ENCODE results near the gene STRN4.

Gene STRN4

GRCh38 chr19:46727757-46728156, 18.5 kb downstream of the STRN4 start:
- Histone ChIP-seq H3K27me3 (ENCODE audit: control insufficient read depth in 5 of 5, insufficient read depth in 4 of 5, low read length in 5 of 5) (no peaks in the 10 kb centered on the region), H3K36me3 (ENCODE audit: control insufficient read depth in 5 of 5, insufficient read depth in 5 of 5, low read length in 5 of 5) (peaks cover 0 to 99% (median 92%) of the 10 kb centered on the region in 5 donors), H3K4me3 (ENCODE audit: low read depth in 1 of 5, low read length in 5 of 5) (peak overlapping the region in 3 of 5 donors; percentile 25 to 41 (median 38)), H3K9me3 (ENCODE audit: control insufficient read depth in 5 of 5, low read length in 5 of 5) (no peaks in the 10 kb centered on the region), H3K27ac (ENCODE audit: low read depth, low read length) (peak overlapping the region; percentile 65), H3K4me1 (ENCODE audit: control insufficient read depth in 5 of 5, insufficient read depth in 5 of 5, low read length in 5 of 5) (peaks cover 2 to 80% (median 38%) of the 10 kb centered on the region in 5 donors), H3K9ac (ENCODE audit: low read length in 5 of 5) (peak overlapping the region in 1 of 5 donors; percentile 33)

GRCh38 chr19:46726971-46727501, 19.2 kb downstream of the STRN4 start:
- no peaks in the 10 kb centered on the region for H3K9me3 ChIP-seq (ENCODE audit: control insufficient read depth in 5 of 5, low read length in 5 of 5)
- H3K4me1 ChIP-seq (ENCODE audit: control insufficient read depth in 5 of 5, insufficient read depth in 5 of 5, low read length in 5 of 5) = peaks cover 2 to 80% (median 37%) of the 10 kb centered on the region in 5 donors
- H3K9ac ChIP-seq (ENCODE audit: low read length in 5 of 5) = peak overlapping the region in 1 of 5 donors; percentile 5
- H3K4me3 ChIP-seq (ENCODE audit: low read depth in 1 of 5, low read length in 5 of 5) = peak overlapping the region in 2 of 5 donors; percentile 38 to 41
- H3K36me3 ChIP-seq (ENCODE audit: control insufficient read depth in 5 of 5, insufficient read depth in 5 of 5, low read length in 5 of 5) = peaks cover 0 to 99% (median 92%) of the 10 kb centered on the region in 5 donors
- peak overlapping the region; percentile 65 for H3K27ac ChIP-seq (ENCODE audit: low read depth, low read length)
- H3K27me3 ChIP-seq (ENCODE audit: control insufficient read depth in 5 of 5, insufficient read depth in 4 of 5, low read length in 5 of 5) = no peaks in the 10 kb centered on the region

- Histone ChIP-seq H3K9me3 (ENCODE audit: control insufficient read depth in 5 of 5, low read length in 5 of 5) (no peaks in the 10 kb centered on the region), H3K4me1 (ENCODE audit: control insufficient read depth in 5 of 5, insufficient read depth in 5 of 5, low read length in 5 of 5) (peaks cover 2 to 83% (median 37%) of the 10 kb centered on the region in 5 donors), H3K27ac (ENCODE audit: low read depth, low read length) (peak overlapping the region; percentile 65), H3K27me3 (ENCODE audit: control insufficient read depth in 5 of 5, insufficient read depth in 4 of 5, low read length in 5 of 5) (no peaks in the 10 kb centered on the region), H3K9ac (ENCODE audit: low read length in 5 of 5) (peak overlapping the region in 1 of 5 donors; percentile 5), H3K36me3 (ENCODE audit: control insufficient read depth in 5 of 5, insufficient read depth in 5 of 5, low read length in 5 of 5) (peaks cover 0 to 99% (median 93%) of the 10 kb centered on the region in 5 donors), H3K4me3 (ENCODE audit: low read depth in 1 of 5, low read length in 5 of 5) (peak overlapping the region in 3 of 5 donors; percentile 27 to 41 (median 38))
These were observed 19.7 kb downstream of the STRN4 start for GRCh38 chr19:46726551-46726950.

- Histone ChIP-seq H3K27me3 (ENCODE audit: control insufficient read depth in 5 of 5, insufficient read depth in 4 of 5, low read length in 5 of 5) (no peaks in the 10 kb centered on the region), H3K9ac (ENCODE audit: low read length in 5 of 5) (no peak overlapping the region), H3K36me3 (ENCODE audit: control insufficient read depth in 5 of 5, insufficient read depth in 5 of 5, low read length in 5 of 5) (peaks cover 0 to 99% (median 92%) of the 10 kb centered on the region in 5 donors), H3K9me3 (ENCODE audit: control insufficient read depth in 5 of 5, low read length in 5 of 5) (no peaks in the 10 kb centered on the region), H3K27ac (ENCODE audit: low read depth, low read length) (peak overlapping the region; percentile 65), H3K4me3 (ENCODE audit: low read depth in 1 of 5, low read length in 5 of 5) (peak overlapping the region in 2 of 5 donors; percentile 1 to 27), H3K4me1 (ENCODE audit: control insufficient read depth in 5 of 5, insufficient read depth in 5 of 5, low read length in 5 of 5) (peaks cover 2 to 85% (median 39%) of the 10 kb centered on the region in 5 donors)
These were observed 20.3 kb downstream of the STRN4 start for GRCh38 chr19:46725859-46726393.

GRCh38 chr19:46725036-46725820, 21.0 kb downstream of the STRN4 start:
- H3K9ac ChIP-seq (ENCODE audit: low read length in 5 of 5) = no peak overlapping the region
- H3K4me1 ChIP-seq (ENCODE audit: control insufficient read depth in 5 of 5, insufficient read depth in 5 of 5, low read length in 5 of 5) = peaks cover 2 to 84% (median 41%) of the 10 kb centered on the region in 5 donors
- no peaks in the 10 kb centered on the region for H3K27me3 ChIP-seq (ENCODE audit: control insufficient read depth in 5 of 5, insufficient read depth in 4 of 5, low read length in 5 of 5)
- peaks cover 0 to 99% (median 93%) of the 10 kb centered on the region in 5 donors for H3K36me3 ChIP-seq (ENCODE audit: control insufficient read depth in 5 of 5, insufficient read depth in 5 of 5, low read length in 5 of 5)
- H3K9me3 ChIP-seq (ENCODE audit: control insufficient read depth in 5 of 5, low read length in 5 of 5) = no peaks in the 10 kb centered on the region
- no peak overlapping the region for H3K27ac ChIP-seq (ENCODE audit: low read depth, low read length)
- H3K4me3 ChIP-seq (ENCODE audit: low read depth in 1 of 5, low read length in 5 of 5) = peak overlapping the region in 2 of 5 donors; percentile 1 to 27

GRCh38 chr19:46724468-46724867, 21.8 kb downstream of the STRN4 start:
- H3K27ac ChIP-seq (ENCODE audit: low read depth, low read length) = no peak overlapping the region
- peaks cover 2 to 90% (median 49%) of the 10 kb centered on the region in 5 donors for H3K4me1 ChIP-seq (ENCODE audit: control insufficient read depth in 5 of 5, insufficient read depth in 5 of 5, low read length in 5 of 5)
- no peak overlapping the region for H3K9ac ChIP-seq (ENCODE audit: low read length in 5 of 5)
- H3K36me3 ChIP-seq (ENCODE audit: control insufficient read depth in 5 of 5, insufficient read depth in 5 of 5, low read length in 5 of 5) = peaks cover 0 to 99% (median 89%) of the 10 kb centered on the region in 5 donors
- H3K9me3 ChIP-seq (ENCODE audit: control insufficient read depth in 5 of 5, low read length in 5 of 5) = no peaks in the 10 kb centered on the region
- no peak overlapping the region for H3K4me3 ChIP-seq (ENCODE audit: low read depth in 1 of 5, low read length in 5 of 5)
- H3K27me3 ChIP-seq (ENCODE audit: control insufficient read depth in 5 of 5, insufficient read depth in 4 of 5, low read length in 5 of 5) = no peaks in the 10 kb centered on the region

- no peaks in the 10 kb centered on the region for H3K9me3 ChIP-seq (ENCODE audit: control insufficient read depth in 5 of 5, low read length in 5 of 5)
- no peak overlapping the region for H3K27ac ChIP-seq (ENCODE audit: low read depth, low read length)
- H3K27me3 ChIP-seq (ENCODE audit: control insufficient read depth in 5 of 5, insufficient read depth in 4 of 5, low read length in 5 of 5) = no peaks in the 10 kb centered on the region
- no peak overlapping the region for H3K4me3 ChIP-seq (ENCODE audit: low read depth in 1 of 5, low read length in 5 of 5)
- H3K4me1 ChIP-seq (ENCODE audit: control insufficient read depth in 5 of 5, insufficient read depth in 5 of 5, low read length in 5 of 5) = peaks cover 0 to 92% (median 55%) of the 10 kb centered on the region in 5 donors
- H3K36me3 ChIP-seq (ENCODE audit: control insufficient read depth in 5 of 5, insufficient read depth in 5 of 5, low read length in 5 of 5) = peaks cover 0 to 95% (median 83%) of the 10 kb centered on the region in 5 donors
- H3K9ac ChIP-seq (ENCODE audit: low read length in 5 of 5) = no peak overlapping the region
These were observed 22.8 kb downstream of the STRN4 start for GRCh38 chr19:46723471-46723870.

GRCh38 chr19:46723023-46723461, 23.2 kb downstream of the STRN4 start:
- Histone ChIP-seq H3K9me3 (ENCODE audit: control insufficient read depth in 5 of 5, low read length in 5 of 5) (no peaks in the 10 kb centered on the region), H3K4me3 (ENCODE audit: low read depth in 1 of 5, low read length in 5 of 5) (no peak overlapping the region), H3K27ac (ENCODE audit: low read depth, low read length) (peak overlapping the region; percentile 10), H3K9ac (ENCODE audit: low read length in 5 of 5) (no peak overlapping the region), H3K36me3 (ENCODE audit: control insufficient read depth in 5 of 5, insufficient read depth in 5 of 5, low read length in 5 of 5) (peaks cover 0 to 93% (median 80%) of the 10 kb centered on the region in 5 donors), H3K27me3 (ENCODE audit: control insufficient read depth in 5 of 5, insufficient read depth in 4 of 5, low read length in 5 of 5) (no peaks in the 10 kb centered on the region), H3K4me1 (ENCODE audit: control insufficient read depth in 5 of 5, insufficient read depth in 5 of 5, low read length in 5 of 5) (peaks cover 0 to 93% (median 59%) of the 10 kb centered on the region in 5 donors)

GRCh38 chr19:46722421-46723022, 23.7 kb downstream of the STRN4 start:
- H3K9me3 ChIP-seq (ENCODE audit: control insufficient read depth in 5 of 5, low read length in 5 of 5) = no peaks in the 10 kb centered on the region
- H3K4me3 ChIP-seq (ENCODE audit: low read depth in 1 of 5, low read length in 5 of 5) = no peak overlapping the region
- peak overlapping the region; percentile 10 for H3K27ac ChIP-seq (ENCODE audit: low read depth, low read length)
- H3K9ac ChIP-seq (ENCODE audit: low read length in 5 of 5) = no peak overlapping the region
- H3K4me1 ChIP-seq (ENCODE audit: control insufficient read depth in 5 of 5, insufficient read depth in 5 of 5, low read length in 5 of 5) = peaks cover 4 to 93% (median 64%) of the 10 kb centered on the region in 5 donors
- peaks cover 0 to 87% (median 78%) of the 10 kb centered on the region in 5 donors for H3K36me3 ChIP-seq (ENCODE audit: control insufficient read depth in 5 of 5, insufficient read depth in 5 of 5, low read length in 5 of 5)
- no peaks in the 10 kb centered on the region for H3K27me3 ChIP-seq (ENCODE audit: control insufficient read depth in 5 of 5, insufficient read depth in 4 of 5, low read length in 5 of 5)
